HG02884 (cell line): ENCODE results near the gene TENM3.

ENCODE experiments used
- ATAC-seq: cut with Tn5 transposase; IDR thresholded peaks from one replicate; pipeline ENCODE4 v1.9.1; 2021; ENCODE audit warnings: mild to moderate bottlenecking, moderate library complexity; ENCODE audit not compliant: unreplicated experiment

TENM3 gene

DNA sequence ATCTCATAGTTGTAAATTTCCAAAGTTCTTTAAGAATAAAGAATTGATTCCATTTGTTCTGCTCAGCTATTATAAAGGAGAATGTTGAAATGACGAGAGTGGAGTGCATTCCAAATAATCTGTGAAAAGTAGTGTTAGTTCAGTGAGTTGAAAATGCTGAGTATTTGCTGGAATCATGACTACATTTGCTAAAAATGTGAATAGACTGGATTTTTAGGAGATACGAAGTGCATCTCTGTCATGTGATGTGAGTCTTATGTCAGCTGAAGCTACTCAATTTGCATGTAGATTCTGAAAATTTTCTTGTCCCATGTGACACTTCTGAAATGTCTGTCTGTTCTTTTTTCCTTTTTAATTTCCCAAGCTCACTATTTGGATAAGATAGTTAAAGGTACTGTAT, 468.0 kb downstream of the TENM3 start:
- no peak for ATAC-seq

DNA sequence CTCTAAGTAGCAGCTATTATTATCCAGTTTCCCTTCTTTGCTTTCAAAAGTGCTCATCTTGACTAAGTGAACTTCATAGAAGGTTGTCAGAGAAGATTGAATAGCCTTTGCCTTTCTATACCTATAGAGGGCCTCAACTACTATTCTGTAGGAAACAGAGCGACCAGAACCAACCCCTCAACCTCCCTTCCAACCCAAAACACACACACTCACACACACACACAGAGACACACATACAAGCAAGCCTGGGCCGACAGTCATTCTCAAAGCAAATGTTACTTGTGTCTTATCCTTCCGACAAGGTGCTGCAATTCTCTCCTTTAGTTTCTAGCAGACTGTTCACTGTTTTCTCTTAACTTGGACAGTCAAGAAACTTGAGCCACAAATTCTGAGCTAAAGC, 472.3 kb downstream of the TENM3 start:
- ATAC-seq = no peak

- no peak for ATAC-seq
Observed at GRCh38 chr4:182716192-182716591, 473.0 kb downstream of the TENM3 start.

DNA sequence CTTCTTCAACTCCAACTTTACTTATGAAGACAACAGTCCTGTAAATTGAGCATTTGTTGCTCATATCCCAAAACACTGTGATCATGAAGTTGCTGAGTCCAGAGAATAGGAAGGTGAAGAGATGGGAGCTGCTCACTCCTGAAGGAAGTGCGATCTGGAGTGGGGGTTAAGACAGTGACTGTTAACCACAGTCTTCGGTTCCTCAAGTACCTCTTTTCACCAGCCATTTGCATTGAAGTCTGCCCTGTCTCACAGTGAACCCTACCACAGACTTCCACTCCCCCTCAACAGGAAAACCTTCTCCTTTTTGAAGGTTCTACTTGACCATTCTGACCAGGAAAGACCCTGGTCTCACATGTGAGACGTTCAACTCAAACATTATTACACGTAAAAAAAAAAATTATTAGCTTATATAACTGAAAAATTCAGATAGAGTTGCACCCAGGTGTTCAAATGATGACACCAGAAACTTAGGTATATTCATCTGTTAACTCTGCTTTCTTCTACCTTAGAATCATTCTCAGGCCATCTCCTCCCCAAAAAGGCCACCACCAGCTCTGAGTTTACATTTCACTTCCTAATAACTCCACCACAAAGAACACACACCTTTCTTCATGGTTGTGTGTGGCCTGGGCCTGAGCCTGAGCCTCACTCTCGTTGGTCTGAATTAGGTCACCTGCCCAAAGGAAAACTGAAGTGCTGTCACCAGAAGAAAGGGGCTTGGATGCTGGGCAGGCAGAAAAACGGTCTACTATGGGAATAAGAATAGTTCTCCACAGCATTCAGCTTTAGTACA, 474.8 kb downstream of the TENM3 start:
- ATAC-seq = peak; percentile 75

DNA sequence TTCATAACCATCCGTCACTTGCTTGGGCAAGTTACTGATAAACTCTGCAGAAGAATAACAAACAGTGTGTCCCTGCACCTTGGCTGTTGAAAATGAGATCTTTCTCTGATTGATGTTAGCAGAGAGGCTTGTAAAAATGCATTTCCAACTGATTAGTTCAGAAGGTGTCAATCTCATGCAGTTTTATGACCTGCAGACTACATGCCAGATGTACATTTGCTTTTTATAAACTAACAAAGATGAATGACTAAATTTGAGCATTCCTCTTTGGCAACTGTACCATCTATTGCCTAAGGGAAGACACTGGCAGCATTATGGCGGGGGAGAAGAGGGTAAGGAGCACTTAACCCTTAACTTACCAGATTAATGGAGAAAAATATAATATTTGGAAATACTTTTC, 481.2 kb downstream of the TENM3 start:
- no peak for ATAC-seq

DNA sequence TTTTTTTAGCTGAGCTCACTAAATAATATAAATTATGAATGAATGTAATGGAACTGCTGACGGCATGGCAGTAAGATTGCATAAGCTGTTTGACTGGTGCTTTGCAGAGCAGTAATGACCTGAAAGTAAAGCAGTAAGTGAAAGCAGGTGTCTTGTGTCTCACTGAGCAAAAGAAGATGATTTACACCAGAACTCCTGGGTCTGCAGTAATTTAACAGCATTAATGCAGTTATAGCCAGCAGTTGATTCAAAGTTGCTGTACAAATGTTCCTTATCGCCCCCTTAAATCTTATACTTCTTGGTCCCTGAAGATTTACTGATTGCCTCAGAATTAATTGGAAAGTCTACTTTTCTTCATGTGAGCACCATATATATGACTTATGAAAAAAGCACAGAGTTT, 486.3 kb downstream of the TENM3 start:
- no peak for ATAC-seq

DNA sequence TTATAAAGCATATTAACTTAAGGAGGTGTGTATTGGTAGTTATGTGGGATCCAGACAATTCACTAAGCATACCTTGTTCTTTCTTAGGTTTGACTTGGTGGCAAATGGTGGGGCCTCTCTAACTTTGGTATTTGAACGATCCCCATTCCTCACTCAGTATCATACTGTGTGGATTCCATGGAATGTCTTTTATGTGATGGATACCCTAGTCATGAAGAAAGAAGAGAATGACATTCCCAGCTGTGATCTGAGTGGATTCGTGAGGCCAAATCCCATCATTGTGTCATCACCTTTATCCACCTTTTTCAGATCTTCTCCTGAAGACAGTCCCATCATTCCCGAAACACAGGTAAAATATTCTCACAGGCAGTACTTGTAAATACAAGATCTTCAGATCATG, 487.6 kb downstream of the TENM3 start:
- ATAC-seq = no peak

DNA sequence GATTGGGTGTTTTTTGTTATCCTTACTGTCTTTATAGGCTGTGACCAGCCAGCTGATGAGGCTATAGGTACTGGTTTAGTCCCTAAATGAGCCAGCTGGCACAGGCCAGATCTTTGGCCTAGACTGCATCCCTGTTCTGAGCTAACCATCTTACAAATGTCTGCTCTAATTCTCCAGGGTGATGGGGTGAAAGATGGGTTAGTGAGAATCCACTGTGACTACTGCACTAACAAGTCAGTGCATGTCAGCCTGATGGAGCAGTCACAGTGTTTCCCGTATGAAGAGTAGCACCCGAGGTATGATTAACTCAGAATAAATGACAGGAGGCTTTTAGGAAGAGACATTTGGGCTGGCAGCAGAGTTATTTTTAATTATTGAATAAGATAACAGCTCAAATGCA, 493.0 kb downstream of the TENM3 start:
- ATAC-seq = no peak

GRCh38 chr4:182738283-182739047, 495.3 kb downstream of the TENM3 start:
- no peak for ATAC-seq

DNA sequence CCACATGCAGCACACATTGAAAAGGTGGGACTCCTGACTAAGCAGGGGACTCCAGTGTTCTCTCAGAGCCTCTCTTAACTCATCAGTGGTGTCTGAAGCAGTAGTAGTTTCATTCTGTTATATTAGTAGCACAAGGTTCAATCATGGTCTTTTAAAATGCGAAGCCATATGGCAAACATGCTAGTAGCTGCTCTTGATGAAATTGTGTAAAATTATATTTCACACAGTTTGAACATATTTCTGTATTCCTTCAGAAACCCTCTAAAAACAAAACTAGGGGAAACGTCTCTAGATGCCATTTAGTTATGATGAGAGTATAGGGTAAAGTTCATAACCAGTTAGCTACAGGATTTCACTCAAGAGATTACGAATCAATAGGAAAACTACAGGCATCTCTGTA, 497.1 kb downstream of the TENM3 start:
- no peak for ATAC-seq

- ATAC-seq = no peak
Observed at GRCh38 chr4:182741054-182741453, 497.9 kb downstream of the TENM3 start.

DNA sequence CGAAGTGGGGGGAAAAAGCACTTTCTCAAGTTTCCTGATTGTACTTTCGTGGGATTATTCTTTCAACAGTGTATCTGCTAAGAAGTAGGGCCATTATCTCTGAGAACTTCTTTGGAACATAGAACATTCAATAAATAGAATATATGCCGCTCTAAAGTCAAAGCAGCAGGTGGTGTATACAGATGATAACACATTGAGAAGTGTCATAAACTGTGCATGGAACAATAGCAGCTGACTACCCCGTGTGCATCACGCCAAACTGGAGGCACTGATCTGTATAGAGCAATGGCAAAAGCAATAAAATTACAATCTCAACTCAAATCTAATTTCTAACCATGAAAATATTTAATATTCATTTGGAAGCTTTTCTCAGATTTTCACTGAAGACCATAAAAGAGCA, 498.7 kb downstream of the TENM3 start:
- ATAC-seq = no peak

DNA sequence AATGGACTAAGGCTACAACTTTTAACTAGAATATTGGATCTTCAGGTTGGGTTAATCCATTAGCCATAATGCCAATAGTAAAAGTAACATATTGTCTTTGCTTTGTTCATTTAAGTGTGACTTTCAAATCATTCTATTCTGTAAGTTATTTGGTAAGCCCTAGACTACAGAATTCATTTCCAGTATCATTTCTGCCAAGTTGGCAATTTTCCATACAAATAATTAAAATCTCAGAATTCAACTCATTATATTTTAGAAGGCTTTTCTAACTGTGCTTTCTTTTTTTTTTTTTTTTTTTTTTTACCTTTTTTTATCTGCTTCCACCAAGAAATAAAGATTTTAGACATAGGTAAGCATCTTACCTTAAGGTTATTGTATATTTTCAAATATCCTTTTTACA, 500.6 kb downstream of the TENM3 start:
- no peak for ATAC-seq

GRCh38 chr4:182745237-182745636, 502.0 kb downstream of the TENM3 start:
- ATAC-seq = no peak

DNA sequence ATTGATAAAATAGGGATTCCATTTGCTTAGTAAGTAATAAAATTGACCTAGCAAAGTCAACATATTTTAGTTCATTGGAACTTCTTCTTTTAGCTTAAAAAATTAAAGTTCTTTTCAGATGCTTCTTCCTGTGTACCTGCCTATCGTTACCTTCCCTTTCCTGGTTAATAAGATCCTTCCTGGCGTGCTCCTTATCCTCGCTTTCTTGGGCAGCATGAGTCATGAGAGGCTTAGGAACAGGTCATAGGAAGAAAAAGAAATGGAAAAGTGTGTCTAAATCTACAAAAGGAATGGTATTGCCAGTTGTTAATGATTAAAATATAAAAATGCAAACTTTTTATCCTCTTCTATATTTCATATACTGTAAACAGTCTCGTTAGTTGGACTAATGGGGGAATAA, 503.7 kb downstream of the TENM3 start:
- no peak for ATAC-seq

GRCh38 chr4:182748283-182748682, 505.1 kb downstream of the TENM3 start:
- no peak for ATAC-seq

- no peak for ATAC-seq
Observed at GRCh38 chr4:182748949-182749348, 505.7 kb downstream of the TENM3 start.

- ATAC-seq = no peak
Observed at GRCh38 chr4:182749667-182750167, 506.5 kb downstream of the TENM3 start.

DNA sequence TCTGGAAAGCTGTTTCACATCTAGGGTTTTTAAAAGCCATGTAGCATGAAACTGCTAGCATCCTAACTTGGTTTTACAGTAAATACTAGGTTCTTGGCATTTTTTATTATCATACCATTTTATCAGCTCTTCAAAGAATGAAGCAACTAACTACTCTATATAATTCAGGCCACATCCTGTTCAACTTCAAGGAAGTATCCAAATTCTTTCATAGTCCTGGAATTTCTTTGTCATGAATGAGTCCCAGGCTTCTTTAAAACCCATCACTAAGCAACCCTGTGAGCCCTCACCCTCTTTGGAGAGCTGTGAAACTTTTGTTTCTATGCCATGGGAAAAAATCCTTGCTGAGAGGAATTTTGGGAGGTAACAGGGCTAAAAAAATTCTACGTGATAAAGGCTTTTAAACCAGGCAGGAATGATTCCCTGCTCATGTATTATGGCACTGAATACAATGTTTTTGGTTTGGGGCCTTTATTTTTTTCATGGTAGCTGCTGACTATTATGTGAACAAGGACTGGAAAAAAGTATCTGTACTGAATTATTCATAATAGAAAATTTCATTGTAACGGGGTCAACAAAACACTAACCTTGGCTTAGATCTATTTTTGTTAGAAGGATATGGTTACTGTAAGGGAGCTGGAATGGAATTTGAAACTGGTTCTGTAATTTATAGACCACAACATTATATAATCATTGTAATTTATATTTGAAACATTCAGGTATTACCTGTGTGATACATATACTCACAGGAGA, 509.1 kb downstream of the TENM3 start:
- ATAC-seq = no peak

- ATAC-seq = no peak
Observed at GRCh38 chr4:182754895-182755294, 511.7 kb downstream of the TENM3 start.

- no peak for ATAC-seq
Observed at GRCh38 chr4:182756161-182756690, 513.0 kb downstream of the TENM3 start.
